Measurements from ENCODE around the gene CLSTN2. TPM values are rescaled to one million over a fixed set of nuclear protein-coding genes. Genes with fewer than 3 reads are reported as not detected.

CLSTN2 gene
- total and polyA plus RNA-seq, 2 of the 8 experiments (the other 6 are each of a cell fraction or from before 2014, with no cell fraction given), result 0.39 to 0.52 TPM

DNA sequence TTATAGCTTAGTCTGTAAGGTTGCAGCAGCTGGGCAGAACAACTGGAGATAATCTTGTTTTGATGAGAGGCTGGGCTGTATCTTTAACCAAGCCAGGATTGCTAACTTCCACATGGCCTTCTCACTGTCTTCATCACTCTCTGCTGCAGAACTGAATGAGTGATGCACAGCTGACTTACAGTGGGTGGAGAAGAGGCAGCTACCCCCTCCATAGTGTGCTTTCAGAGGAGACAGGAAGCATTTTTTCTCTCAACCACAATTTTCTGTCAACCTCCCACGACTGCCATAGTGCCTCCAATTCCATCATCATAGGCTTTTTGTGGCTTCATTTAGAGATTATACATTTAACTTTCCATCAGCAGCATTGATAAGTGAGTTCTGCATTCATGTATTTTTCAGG, 168.2 kb downstream of the CLSTN2 start:
- Histone ChIP-seq H3K23me2 (ENCODE audit: low read depth, low read length) (no peaks in the 10 kb centered on the region), H3K79me2 (ENCODE audit: control insufficient read depth in 1 of 2, insufficient read depth in 2 of 2, low read length in 2 of 2) (no peaks in the 10 kb centered on the region), H4K5ac (ENCODE audit: insufficient read length, low read depth, low read length) (no peak overlapping the region), H3K27me3 (replicated peaks in 1 of 4; ENCODE audit: control insufficient read depth in 3 of 4, extremely low read depth in 1 of 4, insufficient read depth in 3 of 4, low read length in 3 of 4) (no peaks in the 10 kb centered on the region), H3K27ac (ENCODE audit: low read depth, low read length) (no peak overlapping the region), H3K9ac (replicated peaks in 1 of 4; ENCODE audit: extremely low read depth in 1 of 4, low read depth in 3 of 4, low read length in 3 of 4) (no peak overlapping the region), H3K4me1 (replicated peaks in 1 of 4; ENCODE audit: control insufficient read depth in 3 of 4, insufficient read depth in 4 of 4, low read length in 3 of 4) (no peaks in the 10 kb centered on the region), H3K56ac (replicated peaks; ENCODE audit: insufficient read length, low read depth, low read length) (no peak overlapping the region), H3K18ac (ENCODE audit: extremely low read depth, low read length) (no peak overlapping the region), H3K14ac (ENCODE audit: insufficient read length) (no peak overlapping the region), H2BK5ac (ENCODE audit: low read depth, low read length) (no peak overlapping the region), H3K4me2 (ENCODE audit: insufficient read depth in 1 of 2, low read depth in 2 of 2, low read length in 2 of 2) (no peak overlapping the region), H4K8ac (ENCODE audit: extremely low read depth, insufficient read depth, low read length) (no peak overlapping the region), H3K23ac (ENCODE audit: insufficient read length) (no peak overlapping the region), H2AK5ac (ENCODE audit: low read depth, low read length) (no peak overlapping the region), H3K4me3 (ENCODE audit: extremely low read depth in 1 of 4, insufficient read depth in 2 of 4, low read depth in 3 of 4, low read length in 4 of 4) (no peak overlapping the region), H3K79me1 (ENCODE audit: low read depth, low read length) (no peaks in the 10 kb centered on the region), H2AFZ (ENCODE audit: low read length) (no peak overlapping the region), H3K4ac (replicated peaks; ENCODE audit: insufficient read length, low read depth, low read length) (no peak overlapping the region), H3K36me3 (ENCODE audit: control insufficient read depth in 2 of 4, insufficient read depth in 4 of 4, low read length in 3 of 4) (no peaks in the 10 kb centered on the region), H2BK120ac (replicated peaks; ENCODE audit: low read depth, low read length) (no peak overlapping the region), H2BK20ac (ENCODE audit: low read length) (no peak overlapping the region), H4K20me1 (replicated peaks in 1 of 2; ENCODE audit: control insufficient read depth in 1 of 2, insufficient read depth in 2 of 2, low read length in 2 of 2) (no peaks in the 10 kb centered on the region), H3K9me3 (ENCODE audit: insufficient read depth in 2 of 2, low read depth in 1 of 2, low read length in 1 of 2) (no peaks in the 10 kb centered on the region), H2BK15ac (ENCODE audit: low read length) (no peak overlapping the region), H4K91ac (replicated peaks; ENCODE audit: insufficient read length, low read length) (no peak overlapping the region), H2BK12ac (ENCODE audit: low read depth, low read length) (no peak overlapping the region)
- CTCF ChIA-PET (ENCODE audit: partially characterized antibody), result interaction anchor here (0.8 to 1.7 kb wide), 2 partner anchors 16 to 26 kb away, joined by 3 to 4 read pairs; no protein-coding TSS in a partner anchor
- 88% methylated on average over 1 of the region's 1 CpG; no CpG with 5 or more reads in 1 of the 2 experiments for WGBS, 2 experiments (ENCODE audit: extremely low coverage in 1 of 2, insufficient coverage in 1 of 2, insufficient read length in 1 of 2, insufficient replicate concordance in 2 of 2, low coverage in 1 of 2, low lambda C conversion rate in 2 of 2, missing lambda C conversion rate in 1 of 2)
- FAIRE-seq (no peak), DNase-seq (ENCODE audit: low read depth in 1 of 2, low spot score in 2 of 2) (no peak)
- POLR2A ChIA-PET (ENCODE audit: partially characterized antibody), result no interaction called here
- TF ChIP-seq RAD21 (IDR thresholded peaks at IDR 0.05 in 1 of 2, conservative IDR thresholded peaks at IDR 0.05 in 1 of 2; ENCODE audit: low read depth in 2 of 2, low read length in 2 of 2) (no peak), TCF12 (IDR thresholded peaks at IDR 0.05; ENCODE audit: low read depth, low read length) (no peak), SP2 (IDR thresholded peaks at IDR 0.05; ENCODE audit: low read length) (no peak), RFX5 (IDR thresholded peaks at IDR 0.05; ENCODE audit: borderline replicate concordance, low read depth, low read length) (no peak), RXRA (IDR thresholded peaks at IDR 0.05; ENCODE audit: insufficient read depth, low read depth, low read length) (no peak), EGR1 (IDR thresholded peaks at IDR 0.05; ENCODE audit: borderline replicate concordance, low read depth, low read length) (no peak), CEBPB (IDR thresholded peaks at IDR 0.05; ENCODE audit: low read depth, low read length) (no peak), CHD2 (IDR thresholded peaks at IDR 0.05; ENCODE audit: low read length) (no peak), GABPA (IDR thresholded peaks at IDR 0.05; ENCODE audit: borderline replicate concordance, insufficient read depth, low read length) (no peak), HDAC6 (IDR thresholded peaks at IDR 0.05; ENCODE audit: low read depth, low read length) (no peak), NANOG (IDR thresholded peaks at IDR 0.05; ENCODE audit: insufficient read depth, low read depth, low read length, poor library complexity, severe bottlenecking) (no peak)
- TF ChIP-seq, protein P1, sequence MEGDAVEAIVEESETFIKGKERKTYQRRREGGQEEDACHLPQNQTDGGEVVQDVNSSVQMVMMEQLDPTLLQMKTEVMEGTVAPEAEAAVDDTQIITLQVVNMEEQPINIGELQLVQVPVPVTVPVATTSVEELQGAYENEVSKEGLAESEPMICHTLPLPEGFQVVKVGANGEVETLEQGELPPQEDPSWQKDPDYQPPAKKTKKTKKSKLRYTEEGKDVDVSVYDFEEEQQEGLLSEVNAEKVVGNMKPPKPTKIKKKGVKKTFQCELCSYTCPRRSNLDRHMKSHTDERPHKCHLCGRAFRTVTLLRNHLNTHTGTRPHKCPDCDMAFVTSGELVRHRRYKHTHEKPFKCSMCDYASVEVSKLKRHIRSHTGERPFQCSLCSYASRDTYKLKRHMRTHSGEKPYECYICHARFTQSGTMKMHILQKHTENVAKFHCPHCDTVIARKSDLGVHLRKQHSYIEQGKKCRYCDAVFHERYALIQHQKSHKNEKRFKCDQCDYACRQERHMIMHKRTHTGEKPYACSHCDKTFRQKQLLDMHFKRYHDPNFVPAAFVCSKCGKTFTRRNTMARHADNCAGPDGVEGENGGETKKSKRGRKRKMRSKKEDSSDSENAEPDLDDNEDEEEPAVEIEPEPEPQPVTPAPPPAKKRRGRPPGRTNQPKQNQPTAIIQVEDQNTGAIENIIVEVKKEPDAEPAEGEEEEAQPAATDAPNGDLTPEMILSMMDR (IDR thresholded peaks at IDR 0.05; ENCODE audit: control extremely low read depth in 1 of 3, insufficient read depth in 1 of 3, low read depth in 1 of 3, low read length in 3 of 3), result no peak

Data from H1 (cell line).